Measurements from ENCODE around the gene PLA2R1. TPM values are rescaled to one million over a fixed set of nuclear protein-coding genes. Genes with fewer than 3 reads are reported as not detected.

The PLA2R1 gene
- total RNA-seq, 1 donor from 2014 or later, result 9.0 TPM

GRCh38 chr2:160075171-160075570 lies 12.8 kb upstream of the PLA2R1 start:
- intact Hi-C loops (cut with DNase I), result no loop called here
- Histone ChIP-seq H3K4me1 (no peaks in the 10 kb centered on the region), H3K27me3 (no peaks in the 10 kb centered on the region), H3K4me3 (no peak overlapping the region), H3K27ac (no peak overlapping the region), H3K9me3 (no peaks in the 10 kb centered on the region), H3K36me3 (no peaks in the 10 kb centered on the region)
- no peak for ATAC-seq
- no peak for TF ChIP-seq CTCF (IDR thresholded peaks at IDR 0.05)
- no peak for DNase-seq

GRCh38 chr2:160073284-160073888 lies 11.0 kb upstream of the PLA2R1 start:
- Histone ChIP-seq H3K4me1 (no peaks in the 10 kb centered on the region), H3K9me3 (no peaks in the 10 kb centered on the region), H3K27ac (no peak overlapping the region), H3K27me3 (no peaks in the 10 kb centered on the region), H3K4me3 (no peak overlapping the region), H3K36me3 (no peaks in the 10 kb centered on the region)
- no peak for ATAC-seq
- intact Hi-C loops (cut with DNase I), result no loop called here
- no peak for DNase-seq
- TF ChIP-seq CTCF (IDR thresholded peaks at IDR 0.05), result no peak

DNA sequence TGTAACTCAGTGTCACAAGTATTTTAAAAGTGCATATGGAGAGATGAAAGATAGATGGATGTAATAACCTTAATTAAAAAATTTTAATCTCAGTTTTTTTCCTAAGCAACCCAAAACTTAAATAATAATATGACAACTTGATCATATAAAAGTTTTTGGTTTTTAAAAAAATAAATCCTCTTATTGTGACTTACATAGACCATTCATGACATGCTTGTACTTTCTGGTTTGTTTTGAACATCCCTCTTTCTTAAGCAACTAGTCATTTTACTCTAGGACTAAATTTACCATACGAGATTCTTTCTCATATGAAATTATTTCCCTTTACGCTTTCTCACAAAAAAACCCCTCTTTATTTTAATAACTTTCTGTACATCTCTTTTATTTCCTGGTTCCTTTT lies 6.5 kb upstream of the PLA2R1 start:
- H3K27ac ChIP-seq, result no peak overlapping the region
- H3K4me1 ChIP-seq, result no peaks in the 10 kb centered on the region
- TF ChIP-seq CTCF (IDR thresholded peaks at IDR 0.05), result no peak
- no peaks in the 10 kb centered on the region for H3K27me3 ChIP-seq
- H3K36me3 ChIP-seq, result no peaks in the 10 kb centered on the region
- H3K4me3 ChIP-seq, result no peak overlapping the region
- no peak for ATAC-seq
- no peak for DNase-seq
- intact Hi-C loops (cut with DNase I), result no loop called here
- H3K9me3 ChIP-seq, result no peaks in the 10 kb centered on the region

GRCh38 chr2:160064916-160065315 lies 2.5 kb upstream of the PLA2R1 start:
- Histone ChIP-seq H3K27me3 (peaks cover 11% of the 10 kb centered on the region), H3K27ac (no peak overlapping the region), H3K9me3 (no peaks in the 10 kb centered on the region), H3K4me1 (peaks cover 7% of the 10 kb centered on the region), H3K36me3 (no peaks in the 10 kb centered on the region), H3K4me3 (no peak overlapping the region)
- intact Hi-C loops (cut with DNase I), result no loop called here
- TF ChIP-seq CTCF (IDR thresholded peaks at IDR 0.05), result no peak
- ATAC-seq (no peak), DNase-seq (no peak)

- no peak for TF ChIP-seq CTCF (IDR thresholded peaks at IDR 0.05)
- H3K27me3 ChIP-seq, result peaks cover 11% of the 10 kb centered on the region
- H3K4me3 ChIP-seq, result no peak overlapping the region
- DNase-seq (no peak), ATAC-seq (no peak)
- peaks cover 7% of the 10 kb centered on the region for H3K4me1 ChIP-seq
- no peak overlapping the region for H3K27ac ChIP-seq
- H3K9me3 ChIP-seq, result no peaks in the 10 kb centered on the region
- H3K36me3 ChIP-seq, result no peaks in the 10 kb centered on the region
- intact Hi-C loops (cut with DNase I), result no loop called here
Measured at GRCh38 chr2:160063879-160064612, 1.6 kb upstream of the PLA2R1 start.

Data from upper lobe of right lung (tissue), 1 donor.